GM19372 (cell line): ENCODE results near the gene GDF11.

Experiments
- ATAC-seq: cut with Tn5 transposase; IDR thresholded peaks from one replicate; pipeline ENCODE4 v1.9.1; 2021; ENCODE audit warnings: mild to moderate bottlenecking, low read depth, moderate library complexity; ENCODE audit not compliant: unreplicated experiment

Gene GDF11

GRCh38 chr12:55742719-55743405, at the start of gene GDF11:
GDF11 (plus strand) TSS chr12:55743122; CDS start chr12:55743317, 195 bp downstream.
- ATAC-seq: peak; percentile 42

- ATAC-seq: no peak
These were observed 49.4 kb upstream of the GDF11 start for GRCh38 chr12:55693323-55694187.

GRCh38 chr12:55694188-55694515, 48.8 kb upstream of the GDF11 start:
- no peak for ATAC-seq

GRCh38 chr12:55694651-55695050, 48.3 kb upstream of the GDF11 start:
- ATAC-seq: no peak

GRCh38 chr12:55695349-55695748, 47.6 kb upstream of the GDF11 start:
- no peak for ATAC-seq

GRCh38 chr12:55696141-55696540, 46.8 kb upstream of the GDF11 start:
- no peak for ATAC-seq

GRCh38 chr12:55696796-55697462, 46.0 kb upstream of the GDF11 start:
- ATAC-seq: no peak

GRCh38 chr12:55697686-55698085, 45.2 kb upstream of the GDF11 start:
- ATAC-seq: no peak

GRCh38 chr12:55698241-55698955, 44.5 kb upstream of the GDF11 start:
- no peak for ATAC-seq

- no peak for ATAC-seq
These were observed 44.0 kb upstream of the GDF11 start for GRCh38 chr12:55698965-55699364.

GRCh38 chr12:55699471-55700055, 43.4 kb upstream of the GDF11 start:
- ATAC-seq: no peak

GRCh38 chr12:55700255-55701018, 42.5 kb upstream of the GDF11 start:
- no peak for ATAC-seq

- ATAC-seq: no peak
These were observed 40.1 kb upstream of the GDF11 start for GRCh38 chr12:55702861-55703260.

GRCh38 chr12:55703288-55703687, 39.6 kb upstream of the GDF11 start:
- ATAC-seq: no peak

- no peak for ATAC-seq
These were observed 38.8 kb upstream of the GDF11 start for GRCh38 chr12:55703901-55704761.

- ATAC-seq: no peak
These were observed 37.9 kb upstream of the GDF11 start for GRCh38 chr12:55704824-55705718.

- ATAC-seq: no peak
These were observed 37.0 kb upstream of the GDF11 start for GRCh38 chr12:55705782-55706402.
